CD4-positive, alpha-beta T cell treated with Interleukin-2 at 100 ng/mL for 4 hours (primary cell): ENCODE results near the gene DHX16.

Experiments
- DNase-seq: peaks from one replicate; pipeline ENCODE4 v3.0.0-alpha.2; 2020; ENCODE audit warnings: low spot score

Gene DHX16

DNA sequence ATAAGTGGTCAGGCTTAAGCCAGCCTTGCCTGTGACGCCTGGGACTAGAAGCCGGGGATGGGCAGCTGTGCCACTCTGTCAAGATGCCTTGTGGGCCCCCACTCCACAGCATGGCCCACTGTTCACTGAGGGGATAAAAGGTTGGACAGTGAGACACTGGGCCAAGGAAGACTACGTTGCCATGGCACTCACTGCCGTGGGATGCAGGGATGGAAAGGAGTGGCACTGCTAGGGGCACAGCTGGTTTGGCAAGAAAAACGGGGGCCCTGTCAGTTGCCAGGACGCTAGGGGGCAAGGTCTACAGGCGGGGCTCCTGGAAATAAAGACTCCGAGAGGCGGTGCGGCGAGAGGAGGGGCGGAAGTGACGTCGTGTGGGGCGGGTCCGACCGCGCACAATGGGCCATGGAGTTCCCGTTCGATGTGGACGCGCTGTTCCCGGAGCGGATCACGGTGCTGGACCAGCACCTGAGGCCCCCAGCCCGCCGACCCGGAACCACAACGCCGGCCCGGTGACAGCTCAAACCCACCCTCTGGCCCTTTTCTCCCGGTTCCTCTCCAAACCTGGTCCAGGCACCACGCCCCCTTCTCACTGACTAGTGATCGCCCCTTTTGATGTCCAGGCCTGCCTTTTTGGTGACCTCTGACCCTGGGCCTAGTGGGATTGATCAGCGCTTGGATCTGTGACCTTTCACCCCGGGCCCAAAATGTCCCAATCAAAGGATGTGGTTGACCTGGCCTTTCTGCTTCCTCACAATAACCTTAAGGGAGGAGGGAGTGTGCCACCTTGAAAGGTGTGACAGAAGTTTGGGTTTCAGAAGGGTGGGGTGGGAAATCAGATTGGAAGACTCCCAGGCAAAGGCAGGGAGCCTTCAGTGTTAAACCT is 46.1 kb downstream of the DHX16 start, which contains the start of gene ATAT1:
ATAT1 (plus strand) TSS at position 391 of the 883 bp plus-strand sequence.
- DNase-seq, result peak; percentile 88

DNA sequence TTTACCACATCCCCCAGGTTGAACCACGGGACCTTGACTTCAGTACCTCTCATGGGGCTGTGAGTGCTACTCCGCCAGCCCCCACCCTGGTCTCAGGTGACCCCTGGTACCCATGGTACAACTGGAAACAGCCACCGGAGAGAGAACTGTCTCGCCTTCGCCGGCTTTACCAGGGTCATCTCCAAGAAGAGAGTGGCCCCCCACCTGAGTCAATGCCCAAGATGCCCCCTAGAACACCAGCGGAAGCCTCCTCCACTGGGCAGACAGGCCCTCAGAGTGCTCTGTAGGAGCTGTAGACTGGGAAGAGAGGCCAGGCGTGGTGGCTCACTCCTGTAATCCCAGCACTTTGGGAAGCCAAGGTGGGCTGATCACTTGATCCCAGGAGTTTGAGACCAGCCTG is 47.3 kb downstream of the DHX16 start:
- no peak for DNase-seq

DNA sequence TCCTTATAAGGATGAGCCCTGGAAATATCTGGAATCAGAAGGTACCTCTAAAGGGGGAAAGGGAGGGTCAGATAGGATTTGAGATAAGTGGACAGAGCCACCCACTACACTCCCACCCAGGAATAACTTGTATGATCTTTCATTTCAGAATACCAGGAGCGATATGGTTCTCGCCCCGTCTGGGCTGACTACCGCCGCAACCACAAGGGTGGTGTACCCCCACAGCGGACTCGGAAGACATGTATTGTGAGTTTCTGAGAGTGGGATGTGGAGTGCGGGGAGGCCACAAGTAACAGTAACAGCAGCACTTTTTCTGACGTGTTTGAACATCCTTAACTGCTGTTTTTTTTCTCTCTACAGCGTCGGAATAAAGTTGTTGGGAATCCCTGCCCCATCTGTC is 53.2 kb downstream of the DHX16 start:
- DNase-seq, result no peak

DNA sequence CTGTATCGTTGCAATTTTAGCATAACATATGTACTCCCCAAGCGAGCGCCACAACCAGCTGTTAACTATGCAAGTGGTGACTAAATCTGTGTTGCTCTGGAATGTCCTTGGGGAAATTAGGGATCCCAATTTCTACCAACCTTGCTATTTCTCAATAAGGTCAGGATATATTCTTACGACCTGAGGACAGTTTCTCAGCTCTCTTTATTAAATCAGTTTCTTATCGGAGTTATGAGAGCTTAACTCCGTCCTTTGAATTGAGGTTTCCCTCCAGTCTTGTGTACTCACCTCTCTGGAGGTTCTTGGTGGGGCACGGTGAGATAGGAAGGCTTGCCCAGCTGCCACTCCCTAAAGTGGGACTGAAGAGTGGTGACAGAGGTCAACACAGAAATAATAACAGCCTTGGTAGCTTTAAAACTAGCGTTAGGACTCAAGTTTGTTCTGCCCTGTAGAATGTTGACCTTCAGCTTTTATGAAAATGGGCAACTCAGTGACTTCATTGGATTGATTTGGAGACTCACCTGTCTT is 54.5 kb downstream of the DHX16 start:
- DNase-seq, result no peak

DNA sequence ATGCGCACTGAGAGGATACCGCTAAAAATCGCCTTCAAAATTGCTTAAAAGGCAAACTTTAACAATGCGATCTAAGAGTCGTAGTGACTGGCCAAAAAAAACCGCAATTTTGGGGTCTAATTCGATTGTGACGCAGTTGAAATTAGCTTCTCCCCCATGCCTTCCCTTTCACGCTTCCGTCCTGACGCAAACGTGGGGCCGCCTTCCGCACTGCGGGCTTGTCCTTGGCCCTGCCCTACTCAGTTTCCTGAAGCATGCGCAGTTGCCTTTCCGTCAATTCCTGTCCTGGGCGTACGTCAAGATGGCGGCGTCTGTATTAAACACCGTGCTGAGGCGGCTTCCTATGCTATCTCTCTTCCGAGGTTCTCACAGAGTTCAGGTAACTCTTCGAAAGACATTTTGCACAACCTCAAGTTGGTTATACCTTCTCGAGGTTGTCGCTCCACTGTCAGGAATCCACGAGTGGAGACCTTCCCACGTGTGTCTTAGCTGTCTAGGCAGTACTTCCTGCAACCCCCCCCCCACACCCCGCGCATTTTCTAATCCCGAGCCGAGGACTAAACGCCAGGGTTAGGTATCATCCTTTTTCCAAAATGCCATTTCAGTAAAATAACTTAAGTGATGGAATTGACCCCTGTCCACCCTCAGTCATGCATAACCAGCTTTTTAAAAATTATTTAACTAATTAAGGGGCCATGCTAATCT is 55.1 kb downstream of the DHX16 start, which contains the start of gene MRPS18B:
MRPS18B (plus strand) TSS at position 276 of the 705 bp plus-strand sequence; CDS start at position 302, 26 bp downstream.
- peak; percentile 99 for DNase-seq

DNA sequence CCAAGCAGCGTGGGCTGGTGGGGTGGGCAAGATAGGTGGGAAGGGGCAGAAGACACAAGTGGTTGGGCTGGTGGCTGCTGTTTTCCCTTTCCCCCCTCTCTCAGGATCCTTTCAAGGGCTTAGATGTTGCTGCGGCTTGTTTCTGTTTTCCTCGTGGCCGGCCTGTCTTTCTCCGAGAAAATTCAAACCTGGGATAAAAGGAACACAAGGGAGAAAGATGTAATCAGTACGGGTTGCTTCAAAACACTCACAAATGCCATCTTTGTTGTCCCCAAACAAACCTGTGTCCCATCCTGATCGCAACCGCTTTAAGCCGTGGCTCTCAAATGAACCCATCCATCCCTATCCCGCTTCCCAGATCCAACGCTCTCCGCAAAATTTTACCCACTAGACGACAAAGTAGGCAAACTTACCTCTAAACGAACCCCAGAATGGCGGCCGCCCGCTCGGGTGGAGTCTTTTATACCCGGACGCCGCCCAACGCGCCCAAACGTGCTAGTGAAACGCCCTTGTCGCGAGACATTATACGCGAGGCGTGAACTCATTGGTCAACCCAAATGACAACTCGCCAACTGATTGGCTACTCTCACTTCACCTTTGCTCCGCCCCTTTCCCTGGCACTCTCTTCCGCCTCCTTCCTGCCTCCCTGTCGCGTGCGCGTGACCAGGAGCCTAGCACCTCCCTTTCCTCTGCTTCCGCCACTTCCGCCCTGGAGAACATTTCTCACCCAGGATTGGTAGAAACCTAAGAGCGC is 55.8 kb downstream of the DHX16 start, which contains the start of gene PPP1R10:
PPP1R10 (minus strand) TSS at position 433 of the 754 bp plus-strand sequence. CDS start 7,299 bp downstream, outside the sequence.
- peak; percentile 100 for DNase-seq

DNA sequence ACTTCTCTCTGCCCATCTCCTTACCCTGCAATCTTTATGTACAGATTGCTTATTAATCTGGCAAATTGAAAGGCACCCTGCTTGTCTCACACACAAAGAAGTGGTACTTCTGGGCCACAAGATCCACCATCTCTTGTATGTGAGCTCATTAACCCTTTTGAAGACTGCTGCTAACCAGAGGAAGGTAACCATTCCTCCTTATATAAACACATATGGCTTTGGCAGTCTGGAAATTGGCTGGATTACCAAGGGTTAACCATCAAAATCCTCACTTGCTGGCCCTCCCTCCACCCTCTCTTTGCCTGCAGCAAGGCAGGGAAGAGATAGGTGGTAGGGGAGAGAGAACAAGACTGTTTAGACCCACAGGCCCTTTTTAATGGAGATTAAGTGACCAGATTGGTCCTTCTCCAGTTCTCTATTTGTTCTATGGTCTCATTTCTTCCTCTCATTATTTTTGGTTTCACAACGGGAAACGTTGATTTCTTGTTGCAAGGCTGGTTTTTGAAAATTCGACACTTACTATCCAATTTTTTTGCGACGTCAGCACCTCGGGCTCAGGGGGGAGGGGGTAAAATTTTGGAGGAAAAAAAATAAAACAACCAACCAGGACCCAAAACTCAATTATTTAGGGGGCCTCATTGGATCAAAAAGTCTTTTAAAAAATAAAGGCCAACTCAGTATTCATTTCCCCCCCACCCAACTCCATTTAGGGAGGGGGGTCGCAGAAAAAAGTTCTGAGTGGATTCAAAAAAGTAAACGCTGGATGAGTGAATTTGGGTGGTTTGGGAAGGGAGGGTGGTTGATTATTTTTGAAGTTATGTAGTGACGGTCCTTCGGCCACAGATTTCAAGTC is 56.6 kb downstream of the DHX16 start:
- peak; percentile 61 for DNase-seq

DNA sequence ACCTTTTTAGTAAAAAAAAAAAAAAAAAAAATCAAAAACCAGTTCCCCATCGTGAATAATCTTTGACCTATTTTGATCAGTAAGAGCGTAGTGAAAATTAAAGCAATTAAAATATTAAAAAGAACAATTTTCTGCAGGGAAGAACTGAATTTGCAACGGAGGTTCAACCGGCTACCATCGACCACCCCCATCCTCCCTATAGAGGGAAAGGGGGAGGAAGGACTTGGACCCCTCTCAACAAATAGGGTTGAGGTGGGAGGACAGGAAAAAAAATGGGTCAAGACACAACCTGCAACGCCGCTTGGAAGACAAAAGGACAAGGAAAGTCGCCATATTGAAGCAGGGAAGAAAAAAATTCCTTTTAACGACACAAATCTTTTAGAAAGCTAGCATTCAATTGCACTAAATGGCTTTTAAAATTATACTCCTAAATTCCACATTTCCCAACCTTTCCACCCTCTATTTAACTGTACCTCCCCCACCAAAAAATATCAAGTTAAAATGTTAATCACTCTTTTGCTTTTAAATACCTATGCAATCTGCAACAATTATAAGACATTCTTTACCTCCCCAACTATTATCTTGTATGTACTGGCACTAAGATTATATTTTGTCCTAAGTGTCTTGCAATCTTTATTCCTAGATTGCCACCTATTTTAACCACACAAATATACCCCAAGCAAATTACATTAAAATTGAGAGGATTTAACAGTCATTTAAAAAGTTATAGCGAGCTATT is 57.4 kb downstream of the DHX16 start:
- DNase-seq, result peak; percentile 53

DNA sequence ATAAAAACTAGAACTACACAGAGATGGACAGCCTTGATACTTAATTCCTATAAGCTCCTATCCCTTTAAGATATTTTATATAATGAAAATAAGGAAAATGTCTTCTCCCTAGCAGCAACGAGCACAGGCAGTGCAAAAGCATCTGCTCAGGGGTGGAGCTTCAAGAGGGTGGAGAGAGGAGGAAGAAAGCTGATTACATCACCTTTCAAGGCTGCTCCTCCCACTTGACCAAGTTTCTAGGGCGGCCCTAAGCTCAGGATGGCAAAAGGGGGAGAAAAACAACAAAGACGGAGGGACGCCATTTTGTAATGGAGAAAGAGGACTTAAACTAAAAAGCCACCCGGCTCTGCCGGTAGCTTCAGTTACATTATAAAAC is 58.0 kb downstream of the DHX16 start:
- peak; percentile 96 for DNase-seq

DNA sequence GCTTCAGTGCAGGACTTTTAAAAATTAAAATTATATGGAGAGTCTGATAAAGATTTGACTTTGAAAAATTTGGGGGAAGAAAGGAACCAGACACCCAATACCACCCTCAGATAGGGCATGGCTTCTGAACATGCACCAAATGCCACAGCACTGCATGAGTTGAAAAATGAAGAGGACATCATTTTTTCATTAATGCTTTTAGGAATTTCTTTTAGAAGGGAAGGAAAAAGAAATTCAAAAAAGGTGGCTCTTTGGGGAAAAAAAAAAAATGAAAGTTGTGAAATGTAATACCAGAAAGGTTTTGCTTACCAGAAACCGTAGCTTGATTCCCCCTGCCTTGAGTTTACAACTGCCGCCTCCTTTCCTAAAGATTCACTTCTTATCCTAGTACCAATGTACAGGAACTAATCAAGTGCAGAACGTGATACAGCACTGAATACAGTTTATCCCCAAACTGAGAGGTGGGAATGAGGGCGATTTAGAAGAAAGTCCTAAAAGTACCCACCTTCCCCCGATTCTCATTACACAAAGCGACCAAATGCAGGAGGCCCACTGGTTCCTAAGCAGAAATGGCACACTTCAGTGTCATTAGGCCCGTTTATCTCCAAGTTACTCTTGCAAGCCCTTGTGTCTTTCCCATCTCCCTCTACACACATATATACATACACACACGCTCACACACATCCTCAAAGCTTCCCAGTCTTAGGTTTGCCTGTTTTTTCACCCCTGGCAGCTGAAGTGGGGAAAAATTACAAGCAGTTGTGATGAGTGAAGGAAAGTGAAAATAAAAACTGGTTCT is 58.6 kb downstream of the DHX16 start:
- no peak for DNase-seq

DNA sequence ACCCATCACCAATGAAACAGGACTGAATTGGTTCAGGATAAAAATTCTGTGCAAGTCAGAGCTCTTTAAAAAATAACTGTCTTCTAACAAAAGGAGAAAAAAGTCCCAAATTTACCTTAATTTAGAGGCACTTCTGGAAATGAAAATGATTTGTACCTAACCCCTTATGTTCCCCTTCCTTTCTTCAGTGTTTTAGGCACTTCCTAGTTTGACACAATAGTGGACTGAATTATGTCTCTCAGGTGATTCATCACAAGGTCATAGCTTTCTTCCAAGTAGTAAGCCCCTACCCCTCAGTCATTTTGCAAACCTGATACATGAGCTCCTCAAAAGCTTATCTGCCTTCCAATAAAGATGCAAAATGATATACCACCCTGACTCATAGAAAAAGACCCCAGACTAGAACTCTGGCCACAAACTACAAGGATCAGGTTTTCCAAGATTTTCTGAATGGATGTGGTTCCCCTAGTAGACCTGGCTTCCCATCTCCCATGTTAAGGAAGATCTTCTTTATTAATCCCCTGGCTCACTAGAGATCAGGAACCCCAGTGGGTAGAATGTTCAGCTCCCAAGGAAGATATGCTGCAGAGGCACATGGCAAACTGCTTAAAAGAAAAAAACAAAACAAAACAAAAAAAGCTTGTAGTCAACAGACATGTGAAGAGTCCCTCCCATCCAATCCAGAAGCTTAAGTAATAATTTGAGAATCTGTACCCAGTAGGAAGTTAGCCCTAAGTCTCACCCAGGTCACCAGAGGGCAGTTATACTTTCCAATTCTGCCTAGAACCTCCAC is 59.4 kb downstream of the DHX16 start:
- DNase-seq, result peak; percentile 34

DNA sequence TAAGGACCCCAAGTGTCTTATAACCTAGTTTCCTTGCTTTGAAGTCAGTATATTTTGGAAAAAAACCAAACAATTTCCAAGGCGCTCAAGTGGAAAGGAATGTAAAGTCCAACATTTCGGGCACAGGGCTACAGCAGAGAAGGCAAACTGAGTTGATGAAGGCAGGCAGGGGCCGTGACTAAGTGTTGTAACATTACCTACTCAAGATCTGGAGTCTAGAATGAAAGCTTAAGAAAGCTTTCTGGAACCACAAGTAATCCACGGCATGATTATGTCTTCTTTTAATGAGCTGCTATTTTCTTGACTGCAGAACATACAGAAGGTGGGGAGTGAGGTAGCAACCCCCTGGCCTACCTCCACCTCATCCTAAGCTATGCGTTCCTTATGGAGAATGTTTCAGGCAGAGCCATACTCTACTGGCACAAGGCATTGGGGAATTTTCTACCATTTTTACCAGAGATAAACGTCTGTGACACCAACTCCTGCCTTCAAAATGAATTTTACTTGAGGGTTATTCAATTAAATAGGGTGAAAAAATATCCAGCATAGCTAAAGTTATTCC is 60.0 kb downstream of the DHX16 start:
- DNase-seq, result no peak

DNA sequence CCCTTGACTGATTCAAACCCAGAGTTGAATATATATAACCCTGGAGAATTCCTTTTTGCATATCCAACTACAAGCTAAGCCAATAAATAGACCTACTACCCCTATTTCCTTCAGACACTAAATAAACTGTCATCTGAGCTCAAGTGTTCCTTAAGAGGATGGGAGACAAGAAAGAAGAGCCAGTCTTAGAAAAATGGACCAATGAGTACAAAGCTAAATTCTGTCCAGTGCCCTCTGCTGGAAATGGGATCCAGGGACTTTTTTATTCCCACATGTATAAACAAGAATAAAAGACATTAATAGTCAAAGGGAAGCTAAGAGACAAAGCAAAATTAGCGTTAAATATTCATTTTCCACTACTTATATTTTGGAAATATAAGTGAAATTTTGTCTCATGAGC is 60.6 kb downstream of the DHX16 start:
- no peak for DNase-seq

DNA sequence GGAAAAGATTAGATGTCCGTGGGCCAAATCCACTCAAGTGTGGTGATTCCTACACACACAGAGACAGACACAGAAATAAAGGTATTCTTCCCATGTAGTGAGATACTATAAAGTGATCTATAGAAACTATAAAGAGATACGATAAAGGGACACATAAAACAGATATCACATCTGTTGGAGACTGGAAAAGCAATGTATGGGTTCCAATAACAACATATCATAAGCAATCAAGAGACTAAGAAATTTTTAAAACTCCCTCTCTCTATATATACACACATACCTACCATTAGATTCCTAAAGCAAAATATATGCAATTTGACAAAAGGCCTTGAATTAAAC is 61.0 kb downstream of the DHX16 start:
- DNase-seq, result no peak

DNA sequence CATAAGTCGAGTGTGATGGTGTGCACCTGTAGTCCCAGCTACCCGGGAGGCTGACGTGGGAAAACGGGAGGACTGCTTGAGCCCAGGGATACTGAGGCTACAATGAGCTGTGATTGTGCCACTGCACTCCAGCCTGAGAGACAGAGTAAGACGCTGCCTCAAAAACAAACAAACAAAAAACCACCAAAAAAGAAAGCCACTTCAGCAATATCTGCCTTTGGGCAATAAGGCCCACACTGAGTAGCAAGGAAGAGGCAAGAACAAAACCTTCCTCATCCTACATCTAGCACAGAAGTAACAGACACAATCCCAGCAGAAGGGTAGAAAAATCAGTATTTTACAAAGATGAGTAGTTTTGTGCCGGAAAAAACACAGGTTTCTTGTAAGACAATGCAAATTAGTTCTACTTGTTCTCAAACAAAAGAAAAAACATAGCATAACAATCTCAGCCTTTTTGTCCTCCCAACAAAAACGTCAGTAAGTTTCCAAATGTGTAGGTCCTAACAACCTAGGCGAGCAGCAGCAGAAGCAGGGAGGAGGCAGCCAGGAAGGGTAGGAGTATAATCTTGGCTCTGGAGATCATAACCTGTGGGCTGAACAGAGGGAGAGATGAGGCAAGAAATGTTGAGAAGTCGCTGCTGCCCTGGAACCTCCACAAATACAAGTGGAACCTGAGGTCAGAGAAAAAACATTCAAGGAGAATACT is 61.5 kb downstream of the DHX16 start:
- no peak for DNase-seq

DNA sequence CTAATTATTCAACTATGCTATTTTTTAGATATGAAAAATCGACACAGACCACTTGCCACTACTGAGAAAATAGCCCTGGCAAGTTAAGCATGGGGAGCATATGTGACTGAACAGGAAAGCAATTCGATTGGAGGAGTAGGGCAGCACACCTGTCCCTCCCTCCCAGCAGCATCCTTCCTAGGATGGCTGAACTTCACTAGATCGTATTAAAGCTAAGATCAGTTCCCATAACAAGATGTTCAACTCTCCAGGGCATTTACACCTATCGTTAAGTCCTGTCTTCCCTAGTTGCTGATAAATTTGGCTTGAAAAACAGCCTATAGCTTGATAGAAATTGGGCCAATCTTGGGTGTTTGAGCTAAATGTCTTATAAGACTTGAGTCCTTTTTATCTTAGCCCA is 62.7 kb downstream of the DHX16 start:
- no peak for DNase-seq

DNA sequence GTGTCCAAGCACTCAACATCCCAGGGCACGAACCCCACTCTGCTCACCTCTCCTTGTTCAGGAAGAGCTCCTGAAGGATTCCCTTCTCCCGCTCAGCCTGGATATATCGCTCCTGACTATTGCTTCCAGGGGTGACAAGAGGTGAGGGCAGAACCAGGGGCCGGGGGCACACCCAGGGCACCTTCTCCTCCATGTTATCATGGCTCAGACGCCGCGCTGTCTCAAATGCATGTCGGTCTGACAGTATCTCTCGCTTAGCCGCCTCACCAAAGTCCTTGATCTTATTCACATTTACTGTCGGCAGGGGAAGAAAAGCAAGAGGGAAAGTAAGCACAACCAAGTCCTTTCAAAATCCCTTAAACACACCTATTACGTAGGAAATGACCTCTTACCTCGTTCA is 68.8 kb downstream of the DHX16 start:
- DNase-seq, result no peak
